Vagina (tissue), 2 donors: ENCODE data around the gene MYRF. TPM values are rescaled to one million over a fixed set of nuclear protein-coding genes. Genes with fewer than 3 reads are reported as not detected.
A peak's percentile ranks its signal among the peaks of the same experiment; 100 is the strongest.

Experiments used
- DNase-seq, 2 donors: peaks; one replicate each; pipeline ENCODE4 v3.0.0-alpha.2; 2017; ENCODE audit errors: extremely low spot score in 2 of 2
- H3K27ac ChIP-seq: fragments of 200-600 bp; sonication (generic); one replicate; pipeline ENCODE4 v1.5.1; 2019
- H3K27me3 ChIP-seq: fragments of 200-600 bp; sonication (generic); one replicate; pipeline ENCODE4 v1.5.1; 2019
- H3K36me3 ChIP-seq, 2 donors: fragments of 200-600 bp; sonication (generic); one replicate each; pipeline ENCODE4 v1.5.1; 2017 to 2019
- H3K4me1 ChIP-seq: fragments of 200-600 bp; sonication (generic); one replicate; pipeline ENCODE4 v1.5.1; 2019
- H3K4me3 ChIP-seq, 2 donors: fragments of 200-600 bp; sonication (generic); 1 replicate in 1 of 2; 2 replicates in 1 of 2; pipeline ENCODE4 v1.5.1; 2016 to 2019
- H3K9me3 ChIP-seq: fragments of 200-600 bp; sonication (generic); one replicate; pipeline ENCODE4 v1.5.1; 2019
- CTCF ChIP-seq, 3 experiments: fragments of 450-650 bp in 2 of 3; fragments of 200-600 bp in 1 of 3; sonication (generic) in 1 of 3; IDR thresholded peaks; one replicate each; pipeline ENCODE4 v1.5.1; 2017 to 2019; ENCODE audit warnings: antibody characterized with exemption in 3 of 3, mild to moderate bottlenecking in 2 of 3, moderate library complexity in 2 of 3
- POLR2A ChIP-seq, 2 donors: fragments of 450-650 bp; IDR thresholded peaks; one replicate each; pipeline ENCODE4 v1.6.1; 2017; ENCODE audit warnings: antibody characterized with exemption in 2 of 2, mild to moderate bottlenecking in 2 of 2, moderate library complexity in 2 of 2
- POLR2AphosphoS5 ChIP-seq, 2 donors: sonication (generic); formaldehyde crosslinking; IDR thresholded peaks; one replicate each; pipeline ENCODE4 v1.9.0; 2017; ENCODE audit warnings: antibody characterized with exemption in 2 of 2, mild to moderate bottlenecking in 2 of 2, low read depth in 1 of 2; ENCODE audit not compliant: insufficient read depth in 1 of 2
- intact Hi-C: fragments of 100-400 bp; cut with DNase I; formaldehyde crosslinking; loops from one replicate; pipeline ENCODE4 v1.15.1; 2023
- total RNA-seq: library from RNA; depleted of rRNA; stranded (reverse); fragments of >200 nt; gene quantifications from one replicate; pipeline ENCODE4 v1.2.3, GENCODE V29; 2016

The MYRF gene
- total RNA-seq, result 0.25 TPM

GRCh38 chr11:61752117-61752924, at the start of gene MYRF:
Gene MYRF (plus strand): TSS chr11:61752636. CDS start chr11:61752745, 109 bp downstream.
- H3K27ac ChIP-seq, result no peak within 1 kb of the TSS
- no peaks in the 10 kb centered on the region for H3K9me3 ChIP-seq
- peak within 1 kb of the TSS; percentile 38 to 55 for H3K4me3 ChIP-seq
- no peak for DNase-seq
- intact Hi-C loops, result no loop called here
- peaks cover 10% of the 10 kb centered on the region for H3K4me1 ChIP-seq
- TF ChIP-seq POLR2AphosphoS5 (IDR thresholded peaks at IDR 0.05; ENCODE audit: insufficient read depth in 1 of 2, low read depth in 1 of 2), result no peak
- no peak for TF ChIP-seq CTCF (IDR thresholded peaks at IDR 0.05)
- no peak for TF ChIP-seq POLR2A (IDR thresholded peaks at IDR 0.05)
- H3K27me3 ChIP-seq, result no peaks in the 10 kb centered on the region
- no peaks in the 10 kb centered on the region for H3K36me3 ChIP-seq

GRCh38 chr11:61702701-61703312, 49.6 kb upstream of the MYRF start:
- Histone ChIP-seq H3K36me3 (no peaks in the 10 kb centered on the region), H3K27ac (no peak overlapping the region), H3K9me3 (no peaks in the 10 kb centered on the region), H3K4me3 (no peak overlapping the region), H3K4me1 (peaks cover 29% of the 10 kb centered on the region), H3K27me3 (no peaks in the 10 kb centered on the region)
- TF ChIP-seq POLR2AphosphoS5 (IDR thresholded peaks at IDR 0.05; ENCODE audit: insufficient read depth in 1 of 2, low read depth in 1 of 2) (no peak), CTCF (IDR thresholded peaks at IDR 0.05) (no peak), POLR2A (IDR thresholded peaks at IDR 0.05) (no peak)
- intact Hi-C loops, result no loop called here
- DNase-seq, result no peak

- no peaks in the 10 kb centered on the region for H3K27me3 ChIP-seq
- no peaks in the 10 kb centered on the region for H3K36me3 ChIP-seq
- H3K4me3 ChIP-seq, result no peak overlapping the region
- no peak overlapping the region for H3K27ac ChIP-seq
- H3K9me3 ChIP-seq, result no peaks in the 10 kb centered on the region
- DNase-seq, result no peak
- intact Hi-C loops, result no loop called here
- H3K4me1 ChIP-seq, result peaks cover 9% of the 10 kb centered on the region
- TF ChIP-seq POLR2AphosphoS5 (IDR thresholded peaks at IDR 0.05; ENCODE audit: insufficient read depth in 1 of 2, low read depth in 1 of 2), result no peak
- TF ChIP-seq CTCF (IDR thresholded peaks at IDR 0.05), result no peak
- TF ChIP-seq POLR2A (IDR thresholded peaks at IDR 0.05), result no peak
Observed at GRCh38 chr11:61704838-61705237, 47.6 kb upstream of the MYRF start.

GRCh38 chr11:61706452-61707400, 45.7 kb upstream of the MYRF start:
- Histone ChIP-seq H3K9me3 (no peaks in the 10 kb centered on the region), H3K27ac (no peak overlapping the region), H3K27me3 (no peaks in the 10 kb centered on the region), H3K36me3 (no peaks in the 10 kb centered on the region), H3K4me1 (no peaks in the 10 kb centered on the region), H3K4me3 (no peak overlapping the region)
- intact Hi-C loops, result no loop called here
- TF ChIP-seq CTCF (IDR thresholded peaks at IDR 0.05) (no peak), POLR2AphosphoS5 (IDR thresholded peaks at IDR 0.05; ENCODE audit: insufficient read depth in 1 of 2, low read depth in 1 of 2) (no peak), POLR2A (IDR thresholded peaks at IDR 0.05) (no peak)
- DNase-seq, result no peak
